DOHH2 (cell line): ENCODE measurements around the gene TTC27.

Source experiments
- H3F3A ChIP-seq: fragments of 200-600 bp; sonication (generic), shearing (Covaris generic); 2 replicates; pipeline ENCODE4 v1.6.0; 2016; ENCODE audit warnings: antibody characterized with exemption, mild to moderate bottlenecking; ENCODE audit not compliant: control insufficient read depth, insufficient read depth
- H3K27ac ChIP-seq: fragments of 200-600 bp; sonication (generic); 2 replicates; pipeline ENCODE4 v1.5.1; 2014; ENCODE audit warnings: low read depth, mild to moderate bottlenecking, low read length, moderate library complexity
- H3K27me3 ChIP-seq: fragments of 200-600 bp; sonication (generic); 2 replicates; pipeline ENCODE4 v1.6.1; 2014; ENCODE audit warnings: mild to moderate bottlenecking, low read length, mixed read lengths; ENCODE audit not compliant: control insufficient read depth
- H3K36me3 ChIP-seq: fragments of 200-600 bp; sonication (generic); 2 replicates; pipeline ENCODE4 v1.6.1; 2014; ENCODE audit warnings: mild to moderate bottlenecking, low read length, moderate library complexity, mixed read lengths; ENCODE audit not compliant: control insufficient read depth
- H3K4me1 ChIP-seq: fragments of 200-600 bp; sonication (generic); 2 replicates; pipeline ENCODE4 v1.6.1; 2014; ENCODE audit warnings: mild to moderate bottlenecking, low read length, mixed read lengths; ENCODE audit not compliant: control insufficient read depth
- H3K4me2 ChIP-seq: fragments of 200-600 bp; sonication (generic); 2 replicates; pipeline ENCODE4 v1.6.0; 2014; ENCODE audit warnings: mild to moderate bottlenecking, low read length, moderate library complexity
- H3K4me3 ChIP-seq: fragments of 200-600 bp; sonication (generic); 2 replicates; pipeline ENCODE4 v1.5.1; 2014; ENCODE audit warnings: mild to moderate bottlenecking, low read length, mixed read lengths
- H3K79me2 ChIP-seq: fragments of 200-600 bp; sonication (generic); 2 replicates; pipeline ENCODE4 v1.6.1; 2014; ENCODE audit warnings: mild to moderate bottlenecking, low read length, mixed read lengths; ENCODE audit not compliant: control insufficient read depth
- H3K9me2 ChIP-seq: fragments of 200-600 bp; sonication (generic); replicated peaks from 2 replicates; pipeline ENCODE4 v1.6.1; 2014; ENCODE audit warnings: mild to moderate bottlenecking, low read length, mixed read lengths; ENCODE audit not compliant: control insufficient read depth
- H3K9me3 ChIP-seq: fragments of 200-600 bp; sonication (generic); 2 replicates; pipeline ENCODE4 v1.6.1; 2014; ENCODE audit warnings: antibody characterized with exemption, low read length, mixed read lengths; ENCODE audit not compliant: control insufficient read depth, insufficient read depth
- H4K20me1 ChIP-seq: fragments of 200-600 bp; sonication (generic); 2 replicates; pipeline ENCODE4 v1.6.0; 2014; ENCODE audit warnings: low read depth, mild to moderate bottlenecking, antibody characterized with exemption, low read length, moderate library complexity; ENCODE audit not compliant: control insufficient read depth, insufficient read depth
- CTCF ChIP-seq: fragments of 200-600 bp; sonication (generic); IDR thresholded peaks from one replicate; pipeline ENCODE4 v1.5.1; 2014; ENCODE audit warnings: antibody characterized with exemption, mild to moderate bottlenecking, low read depth, low read length; ENCODE audit not compliant: poor library complexity, severe bottlenecking
- EZH2phosphoT487 ChIP-seq: fragments of 200-600 bp; sonication (generic); IDR thresholded peaks from 2 replicates; pipeline ENCODE4 v1.6.1; 2017; ENCODE audit warnings: borderline replicate concordance, mild to moderate bottlenecking, antibody characterized with exemption, low read length, moderate library complexity, mixed read lengths

The TTC27 gene

GRCh38 chr2:32849456-32850194 lies 221.8 kb downstream of the TTC27 start:
- no peaks in the 10 kb centered on the region for H3K4me1 ChIP-seq
- peaks cover 8% of the 10 kb centered on the region for H3K9me3 ChIP-seq
- H3K36me3 ChIP-seq = no peaks in the 10 kb centered on the region
- H3F3A ChIP-seq = no peaks in the 10 kb centered on the region; the same call in 1 of the 2 replicates
- no peaks in the 10 kb centered on the region for H3K9me2 ChIP-seq
- H3K4me2 ChIP-seq = no peak overlapping the region
- no peak overlapping the region for H3K4me3 ChIP-seq
- no peaks in the 10 kb centered on the region for H4K20me1 ChIP-seq
- no peak overlapping the region for H3K27ac ChIP-seq
- TF ChIP-seq CTCF (no peak), EZH2phosphoT487 (no peak)
- H3K27me3 ChIP-seq = no peaks in the 10 kb centered on the region
- H3K79me2 ChIP-seq = no peaks in the 10 kb centered on the region

GRCh38 chr2:32851777-32852439 lies 224.1 kb downstream of the TTC27 start:
- Histone ChIP-seq H3F3A (no peaks in the 10 kb centered on the region; the same call in 1 of the 2 replicates), H3K9me2 (no peaks in the 10 kb centered on the region), H3K36me3 (no peaks in the 10 kb centered on the region), H3K4me1 (0 out of 2 replicates have a peak, but pooled peaks cover 2% of the 10 kb centered on the region), H3K4me3 (no peak overlapping the region), H3K27me3 (no peaks in the 10 kb centered on the region), H3K9me3 (no peaks in the 10 kb centered on the region), H3K4me2 (no peak overlapping the region), H4K20me1 (no peaks in the 10 kb centered on the region), H3K27ac (no peak overlapping the region), H3K79me2 (no peaks in the 10 kb centered on the region)
- TF ChIP-seq CTCF (no peak), EZH2phosphoT487 (no peak)

GRCh38 chr2:32852856-32853255 lies 225.0 kb downstream of the TTC27 start:
- Histone ChIP-seq H3K4me2 (no peak overlapping the region), H4K20me1 (no peaks in the 10 kb centered on the region), H3K4me3 (no peak overlapping the region), H3K9me2 (no peaks in the 10 kb centered on the region), H3K79me2 (no peaks in the 10 kb centered on the region), H3K27ac (no peak overlapping the region), H3K9me3 (no peaks in the 10 kb centered on the region), H3K4me1 (0 out of 2 replicates have a peak, but pooled peaks cover 4% of the 10 kb centered on the region), H3K27me3 (no peaks in the 10 kb centered on the region), H3F3A (no peaks in the 10 kb centered on the region; the same call in 1 of the 2 replicates), H3K36me3 (no peaks in the 10 kb centered on the region)
- TF ChIP-seq CTCF = no peak
